ENCODE data around the gene ATG14.
A peak's percentile ranks its signal among the peaks of the same experiment; 100 is the strongest.
"Not testable (repeated sequence)": the region's sequence is repeated elsewhere in the genome, so short reads cannot be mapped to it uniquely, and the experiment has no call there.

Gene ATG14

GRCh38 chr14:55349565-55349964 lies 62.1 kb downstream of the ATG14 start:
- DNase-seq, result no peak

GRCh38 chr14:55348766-55349453 lies 62.7 kb downstream of the ATG14 start:
- DNase-seq, result no peak

DNA sequence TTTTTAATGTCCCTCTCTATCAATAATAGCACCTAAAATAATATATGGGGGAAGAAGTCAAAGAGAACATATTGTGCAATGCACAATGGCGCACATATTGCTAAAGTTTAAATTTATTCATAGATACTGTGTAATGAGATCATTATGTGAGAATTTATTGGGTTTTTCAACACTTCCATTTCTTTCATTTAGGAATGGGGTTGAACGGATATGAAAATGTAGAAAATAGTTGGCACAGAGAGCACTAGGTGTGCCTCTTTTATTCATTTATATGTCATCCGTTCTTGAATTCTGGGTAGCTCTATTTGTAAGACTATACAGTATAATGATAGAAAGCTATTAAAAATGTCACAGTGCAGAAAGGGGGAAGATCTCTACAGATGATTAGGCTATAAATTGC lies 63.9 kb downstream of the ATG14 start:
- no peak for DNase-seq

DNA sequence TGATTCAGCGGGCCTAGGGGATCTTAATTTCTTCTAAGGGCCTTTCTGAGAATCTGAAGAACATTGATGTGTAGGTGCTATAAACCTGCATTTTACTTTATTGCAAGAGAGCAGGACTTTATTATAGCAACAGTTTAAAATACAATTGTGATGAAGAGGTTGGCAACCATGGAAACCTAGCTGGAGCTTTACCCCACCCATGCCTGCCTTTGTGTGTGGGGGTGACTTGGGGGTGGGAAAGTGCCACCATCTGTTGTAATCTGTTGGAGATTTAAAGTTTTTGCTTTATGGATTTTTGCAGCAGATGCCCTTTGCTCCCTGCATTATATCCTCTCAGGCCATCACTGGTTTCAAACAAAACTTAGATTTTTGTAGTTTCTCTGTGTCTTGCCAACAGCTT lies 64.6 kb downstream of the ATG14 start:
- DNase-seq, result no peak

DNA sequence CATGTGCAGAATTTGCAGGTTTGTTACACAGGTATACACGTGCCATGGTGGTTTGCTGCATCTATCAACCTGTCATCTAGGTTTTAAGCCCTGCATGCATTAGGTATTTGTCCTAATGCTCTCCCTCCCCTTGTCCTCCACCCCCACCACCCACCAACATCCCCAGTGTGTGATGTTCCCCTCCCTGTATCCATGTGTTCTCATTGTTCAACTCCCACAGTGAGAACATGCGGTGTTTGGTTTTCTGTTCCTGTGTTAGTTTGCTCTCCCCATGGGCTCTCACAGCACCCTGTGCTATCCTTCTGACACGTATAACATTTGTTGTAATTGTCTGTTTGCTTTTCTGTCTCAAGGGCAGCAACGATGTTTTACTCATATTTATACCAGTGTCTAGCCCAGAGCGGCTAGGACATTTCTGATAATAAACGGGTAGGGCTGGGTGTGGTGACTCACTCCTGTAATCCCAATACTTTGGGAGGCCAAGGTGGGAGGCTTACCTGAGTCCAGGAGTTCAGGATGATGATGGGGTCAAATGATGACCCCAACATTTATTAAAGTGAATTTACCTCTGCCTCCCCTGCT lies 67.0 kb downstream of the ATG14 start:
- DNase-seq, result not testable (repeated sequence)

DNA sequence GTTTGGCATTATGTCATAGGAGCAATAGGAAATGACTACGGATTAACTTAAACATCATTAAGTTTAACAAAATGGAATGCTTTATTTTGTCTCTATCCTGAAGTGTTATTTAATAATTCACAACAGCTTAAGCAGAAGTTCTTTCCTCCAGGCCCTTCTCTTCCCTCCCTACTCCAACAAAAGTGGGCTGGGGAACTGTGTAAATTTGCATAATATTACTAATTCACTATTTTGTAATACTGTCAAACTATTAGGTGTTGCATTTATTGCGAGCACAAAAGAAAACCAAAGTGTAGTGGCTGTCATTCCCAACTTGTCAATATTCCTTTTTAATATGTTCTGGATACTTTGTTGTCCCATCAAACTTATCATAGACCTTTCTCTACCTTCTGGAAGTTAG lies 69.8 kb downstream of the ATG14 start:
- no peak for DNase-seq

DNA sequence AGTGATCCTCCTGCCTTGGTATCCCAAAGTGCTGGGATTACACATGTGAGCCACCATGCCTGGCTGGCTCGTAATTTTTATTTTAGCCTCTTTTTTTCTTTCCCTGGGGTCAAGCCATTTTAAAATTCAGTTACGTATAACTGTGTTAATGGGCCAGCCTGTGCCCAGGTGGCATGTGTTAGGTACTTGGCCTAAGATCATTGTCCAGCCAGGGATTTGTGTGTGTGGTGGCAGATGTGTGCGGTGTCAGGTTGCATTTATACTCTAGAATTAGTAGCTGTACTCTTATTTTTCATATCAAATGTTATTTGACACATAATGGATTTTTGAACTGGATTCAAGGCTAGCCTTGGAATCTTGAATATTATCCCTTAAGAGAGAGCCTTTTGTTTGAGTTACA lies 71.1 kb downstream of the ATG14 start:
- DNase-seq, result no peak

DNA sequence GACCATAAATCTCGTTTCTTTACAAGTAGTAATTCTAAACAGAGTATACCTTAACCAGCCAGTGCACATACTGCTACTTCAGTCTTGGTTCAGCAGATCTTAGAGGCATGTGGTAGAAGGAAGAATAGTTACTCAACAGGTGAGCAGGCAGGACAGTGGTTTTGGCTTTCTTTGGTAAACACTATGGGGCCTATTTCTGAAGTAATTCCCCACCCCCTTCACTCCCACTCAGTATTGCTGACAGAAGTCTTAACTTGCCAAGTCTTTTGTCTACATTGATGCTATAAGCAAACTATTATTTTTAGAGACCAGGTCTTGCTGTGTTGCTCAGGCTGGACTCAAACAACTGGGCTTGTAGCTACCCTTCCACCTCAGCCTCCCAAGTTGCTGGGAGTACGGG lies 71.9 kb downstream of the ATG14 start:
- no peak for DNase-seq

DNA sequence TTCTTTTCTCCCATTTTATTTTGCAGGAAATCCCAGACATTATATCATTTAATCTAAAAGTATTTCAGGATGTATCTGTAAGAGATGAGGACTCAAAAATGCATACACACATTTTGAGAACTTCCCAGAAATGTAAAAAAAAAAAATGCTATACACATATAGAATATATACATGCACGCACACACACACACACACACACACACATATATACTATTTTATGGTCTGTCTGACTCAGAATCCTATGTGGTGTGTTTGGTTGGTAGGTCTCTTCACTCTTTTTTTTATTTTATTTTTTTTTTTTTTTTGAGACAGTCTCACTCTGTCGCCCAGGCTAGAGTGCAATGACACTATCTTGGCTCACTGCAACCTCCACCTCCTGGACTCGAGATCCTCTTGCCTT lies 74.9 kb downstream of the ATG14 start:
- DNase-seq, result no peak

DNA sequence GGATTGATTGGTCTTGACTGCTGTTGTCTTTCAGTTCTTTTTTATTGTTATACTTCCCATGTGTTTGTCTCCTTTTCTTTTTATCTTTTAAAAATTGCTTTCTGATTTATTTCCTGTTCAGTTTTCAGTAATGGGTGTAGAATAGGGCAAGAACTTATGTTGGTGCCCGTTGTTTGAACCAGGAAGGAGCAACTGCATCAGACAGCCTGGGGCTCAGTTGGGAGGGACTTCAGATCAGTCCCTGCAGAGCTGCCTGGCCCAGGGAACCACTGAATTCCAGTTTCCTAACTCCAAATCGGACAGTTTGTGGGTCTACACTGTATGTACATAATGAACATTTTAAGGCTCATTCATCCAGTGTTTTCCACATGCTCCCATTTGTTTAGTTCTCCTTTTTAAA lies 75.5 kb downstream of the ATG14 start:
- peak; percentile 19 for DNase-seq

DNA sequence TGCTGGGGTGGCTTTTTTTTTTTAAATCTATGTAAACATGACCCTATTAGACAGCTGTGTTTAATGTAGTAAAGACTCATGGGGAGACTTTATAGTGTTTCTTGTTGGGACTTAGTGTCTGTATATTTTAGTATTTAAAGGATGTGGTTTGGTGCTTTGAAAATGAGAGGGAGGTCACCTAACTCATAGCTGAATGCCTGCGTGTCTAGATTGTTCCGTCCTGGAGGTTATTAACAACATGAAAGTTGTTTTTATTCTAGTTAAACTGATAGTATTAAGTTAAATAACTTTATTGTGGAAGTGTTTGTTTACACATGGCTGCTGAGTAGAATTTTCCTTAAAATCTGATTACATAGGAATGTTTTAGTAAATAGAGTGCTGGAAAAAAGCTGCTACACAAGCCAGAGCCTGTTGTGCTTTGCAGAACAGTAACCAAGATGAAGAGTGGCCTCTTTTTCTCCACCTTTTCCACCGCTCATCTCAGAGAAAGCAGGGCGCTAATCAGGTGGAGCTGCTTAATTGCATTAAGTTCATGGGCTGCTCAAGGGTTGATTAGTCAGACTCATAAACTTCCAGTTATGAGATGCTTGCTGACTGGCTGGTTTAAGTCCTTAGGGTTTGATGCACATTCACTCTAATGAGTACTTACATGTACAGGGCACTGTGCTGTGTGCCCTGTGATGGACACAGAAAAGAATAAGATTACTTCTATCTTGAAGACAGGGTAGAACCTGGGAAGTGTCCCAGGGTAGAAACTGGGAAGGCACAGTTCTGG lies 77.7 kb downstream of the ATG14 start:
- no peak for DNase-seq

GRCh38 chr14:55332654-55333570 lies 78.7 kb downstream of the ATG14 start:
- no peak for DNase-seq

DNA sequence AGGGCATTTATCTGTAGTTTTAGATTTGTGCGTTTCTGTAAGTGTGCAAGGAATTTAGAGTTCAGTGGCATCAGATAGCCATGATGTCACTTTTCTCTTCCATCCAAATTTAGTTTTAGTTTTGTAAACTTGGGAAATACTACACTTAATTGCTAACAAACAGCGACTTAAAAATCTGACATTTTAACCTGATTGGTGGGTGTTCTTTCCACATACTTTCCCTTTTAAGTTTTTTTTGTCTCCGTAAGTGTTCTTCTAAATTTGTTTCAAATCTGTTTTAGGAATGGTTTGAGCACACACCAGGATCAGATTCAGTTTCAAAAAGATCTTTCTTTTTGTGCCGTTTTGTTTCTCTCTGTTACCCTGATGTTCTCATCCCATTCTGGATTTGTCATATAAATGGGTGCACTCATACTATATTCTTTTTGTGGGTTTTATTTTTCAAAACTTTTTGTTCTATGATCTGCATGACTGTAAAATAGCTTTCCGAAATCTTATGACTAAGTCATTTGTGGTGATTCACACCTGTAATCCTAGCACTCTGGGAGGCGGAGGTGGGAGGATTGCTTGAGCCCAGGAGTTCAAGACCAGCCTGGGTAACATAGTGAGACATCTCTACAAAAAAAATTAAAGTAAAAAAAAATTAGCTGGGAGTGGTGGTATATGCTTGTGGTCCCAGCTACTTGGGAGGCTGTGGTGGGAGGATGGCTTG lies 81.5 kb downstream of the ATG14 start:
- DNase-seq, result no peak

GRCh38 chr14:55328317-55328716 lies 83.3 kb downstream of the ATG14 start:
- DNase-seq, result no peak

DNA sequence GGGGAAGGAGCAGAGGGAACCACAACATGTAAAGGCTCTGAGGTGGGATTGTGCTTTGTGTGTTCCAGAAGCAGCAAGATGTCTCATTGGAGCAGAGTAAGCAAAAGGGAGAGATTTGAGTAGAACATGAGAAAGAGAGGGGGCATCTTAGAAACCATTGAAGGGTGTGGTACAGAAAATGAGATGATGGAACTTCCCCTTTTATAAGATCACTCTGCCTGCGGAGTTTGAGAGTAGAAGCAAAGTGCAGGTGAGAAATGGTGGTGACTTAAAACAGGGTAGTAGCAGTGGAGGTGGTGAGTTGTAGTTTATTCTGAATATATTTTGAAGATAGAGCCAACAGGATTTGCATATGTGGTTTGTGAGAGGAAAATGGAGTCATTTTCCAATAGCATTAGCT lies 84.5 kb downstream of the ATG14 start:
- no peak for DNase-seq

- DNase-seq, result no peak
These were observed 86.8 kb downstream of the ATG14 start for GRCh38 chr14:55324812-55325211.

DNA sequence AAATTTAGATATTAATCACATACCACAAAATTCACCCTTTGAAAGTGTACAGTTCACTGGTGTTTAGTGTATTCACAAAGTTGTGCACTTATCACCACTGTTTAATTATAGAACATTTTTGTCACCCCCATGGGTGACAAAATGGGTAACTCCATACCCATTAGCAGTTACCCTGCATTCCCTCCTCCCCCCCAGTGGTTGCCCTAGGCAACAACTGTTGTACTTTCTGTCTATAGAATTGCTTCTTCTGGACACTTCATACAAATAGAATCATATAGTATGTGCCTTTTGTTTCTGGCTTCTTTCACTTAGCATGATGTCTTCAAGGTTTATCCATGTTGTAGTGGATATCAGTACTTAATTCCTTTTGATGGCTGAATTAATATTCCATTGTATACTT lies 87.7 kb downstream of the ATG14 start:
- DNase-seq, result no peak

- DNase-seq, result no peak
These were observed 92.9 kb downstream of the ATG14 start for GRCh38 chr14:55318694-55319093.

DNA sequence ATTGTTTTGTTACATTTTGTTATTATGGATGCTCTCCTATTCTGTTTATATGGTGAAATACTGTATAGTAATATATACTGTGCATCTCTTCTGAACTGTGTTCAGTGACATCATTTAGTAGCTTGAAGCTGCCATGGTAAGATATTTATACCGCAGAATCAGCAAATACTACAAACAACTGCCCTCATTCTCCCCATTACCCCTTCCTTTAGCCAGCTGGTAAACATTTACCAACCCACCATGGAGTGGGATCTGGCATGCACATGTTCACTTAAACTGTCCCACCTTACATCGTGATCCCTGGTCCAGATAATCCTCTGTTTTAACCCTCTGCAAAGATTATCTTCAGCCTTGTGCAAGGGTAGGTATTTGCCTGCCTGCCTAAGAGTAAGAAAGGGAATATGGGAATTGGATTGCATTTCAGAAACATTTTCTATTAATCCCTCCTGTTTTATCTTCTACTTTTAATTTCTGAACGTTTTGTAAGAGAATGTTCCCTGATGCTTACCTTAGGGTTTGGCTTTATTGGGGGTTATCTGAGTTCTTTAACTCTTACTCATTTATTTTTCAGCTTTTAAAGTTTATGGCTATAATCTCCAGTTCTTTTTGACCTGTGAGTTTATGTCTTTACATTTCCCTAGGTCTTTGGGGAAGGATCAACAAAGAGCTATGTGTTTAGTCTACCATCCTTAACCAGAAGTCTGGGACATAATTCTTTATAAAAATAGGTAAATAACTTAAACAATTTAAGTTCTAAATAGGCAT lies 93.9 kb downstream of the ATG14 start:
- DNase-seq, result no peak

- DNase-seq, result no peak
These were observed 95.1 kb downstream of the ATG14 start for GRCh38 chr14:55316564-55316963.
